ENCODE data around the gene DPP6. TPM values are rescaled to one million over a fixed set of nuclear protein-coding genes. Genes with fewer than 3 reads are reported as not detected.
A peak's percentile ranks its signal among the peaks of the same experiment; 100 is the strongest.

Gene DPP6
- total and polyA plus RNA-seq, 8 donors: 1.0 to 11.2 (median 2.6) TPM

GRCh38 chr7:154785898-154786297 is 733.7 kb downstream of the DPP6 start:
- H3K4me1 ChIP-seq: no peaks in the 10 kb centered on the region
- no peak overlapping the region for H3K27ac ChIP-seq
- 24 to 62% methylated on average over 2 of the region's 2 CpGs for WGBS, 2 donors
- no peak for TF ChIP-seq CTCF (IDR thresholded peaks at IDR 0.05)
- intact Hi-C loops (cut with DNase I): no loop called here
- FAIRE-seq (no peak), ATAC-seq (no peak), DNase-seq (no peak)
- H3K27me3 ChIP-seq: no peaks in the 10 kb centered on the region
- no peaks in the 10 kb centered on the region for H3K36me3 ChIP-seq
- no peaks in the 10 kb centered on the region for H3K9me3 ChIP-seq
- no peak overlapping the region for H3K4me3 ChIP-seq

GRCh38 chr7:154789404-154789803 is 737.2 kb downstream of the DPP6 start:
- Histone ChIP-seq H3K9me3 (no peaks in the 10 kb centered on the region), H3K27me3 (no peaks in the 10 kb centered on the region), H3K36me3 (no peaks in the 10 kb centered on the region), H3K4me1 (no peaks in the 10 kb centered on the region), H3K4me3 (no peak overlapping the region), H3K27ac (no peak overlapping the region)
- ATAC-seq (no peak), FAIRE-seq (no peak), DNase-seq (no peak)
- 70 to 74% methylated on average over 6 of the region's 6 CpGs for WGBS, 2 donors
- intact Hi-C loops (cut with DNase I): no loop called here
- TF ChIP-seq CTCF (IDR thresholded peaks at IDR 0.05): no peak

GRCh38 chr7:154791611-154792010 is 739.4 kb downstream of the DPP6 start:
- 78 to 80% methylated on average over 4 of the region's 4 CpGs for WGBS, 2 donors
- no peak for DNase-seq
- Histone ChIP-seq H3K9me3 (no peaks in the 10 kb centered on the region), H3K4me3 (no peak overlapping the region), H3K27me3 (no peaks in the 10 kb centered on the region), H3K27ac (no peak overlapping the region), H3K4me1 (no peaks in the 10 kb centered on the region), H3K36me3 (no peaks in the 10 kb centered on the region)
- no peak for FAIRE-seq
- intact Hi-C loops (cut with DNase I): no loop called here
- no peak for TF ChIP-seq CTCF (IDR thresholded peaks at IDR 0.05)
- no peak for ATAC-seq

- H3K36me3 ChIP-seq: no peaks in the 10 kb centered on the region
- no peak for ATAC-seq
- 76 to 81% methylated on average over 7 of the region's 7 CpGs for WGBS, 2 donors
- TF ChIP-seq CTCF (IDR thresholded peaks at IDR 0.05): no peak
- no peak overlapping the region for H3K4me3 ChIP-seq
- intact Hi-C loops (cut with DNase I): no loop called here
- H3K27me3 ChIP-seq: no peaks in the 10 kb centered on the region
- H3K9me3 ChIP-seq: no peaks in the 10 kb centered on the region
- no peak for FAIRE-seq
- no peak overlapping the region for H3K27ac ChIP-seq
- no peaks in the 10 kb centered on the region for H3K4me1 ChIP-seq
- DNase-seq: no peak
These were observed 740.3 kb downstream of the DPP6 start for GRCh38 chr7:154792436-154793055.

GRCh38 chr7:154794147-154794780 is 742.1 kb downstream of the DPP6 start:
- ATAC-seq: peak in 3 of 4 donors; percentile 56 to 63 (median 62)
- no peak overlapping the region for H3K27ac ChIP-seq
- WGBS, 2 donors: 33 to 34% methylated on average over 48 to 50 of the region's 50 CpGs
- no peaks in the 10 kb centered on the region for H3K27me3 ChIP-seq
- no peaks in the 10 kb centered on the region for H3K9me3 ChIP-seq
- H3K4me3 ChIP-seq: no peak overlapping the region
- H3K36me3 ChIP-seq: no peaks in the 10 kb centered on the region
- intact Hi-C loops (cut with DNase I): no loop called here
- TF ChIP-seq CTCF (IDR thresholded peaks at IDR 0.05): peak in 1 of 4 donors; percentile 14
- no peak for FAIRE-seq
- H3K4me1 ChIP-seq: no peaks in the 10 kb centered on the region
- peak in 1 of 6 donors; percentile 68 for DNase-seq
